GM23338 (cell line): ENCODE measurements around the gene ACTMAP. TPM values are rescaled to one million over a fixed set of nuclear protein-coding genes. Genes with fewer than 3 reads are reported as not detected.
A peak's percentile ranks its signal among the peaks of the same experiment; 100 is the strongest.

Experiments
- ATAC-seq: fragments of 200-7000 bp; cut with Tn5 transposase; 3 replicates; pipeline ENCODE4 v1.9.1; 2020
- DNase-seq: peaks from one replicate; pipeline ENCODE4 v3.0.0-alpha.2; 2015; ENCODE audit warnings: low spot score
- H2AFZ ChIP-seq: fragments of 200-600 bp; sonication (generic); 2 replicates; pipeline ENCODE4 v1.8.0; 2016; ENCODE audit warnings: antibody characterized with exemption, mild to moderate bottlenecking, moderate library complexity
- H3F3A ChIP-seq: fragments of 200-600 bp; sonication (generic); replicated peaks from 2 replicates; pipeline ENCODE4 v1.8.0; 2017; ENCODE audit warnings: antibody characterized with exemption, mixed run types, low read depth
- H3K27ac ChIP-seq: fragments of 200-600 bp; sonication (generic); 2 replicates; pipeline ENCODE4 v1.6.1; 2016; ENCODE audit warnings: low read depth
- H3K27me3 ChIP-seq: fragments of 200-600 bp; sonication (generic); 2 replicates; pipeline ENCODE4 v1.8.0; 2016; ENCODE audit warnings: mild to moderate bottlenecking, mixed run types, moderate library complexity; ENCODE audit not compliant: insufficient read depth
- H3K36me3 ChIP-seq: fragments of 200-600 bp; sonication (generic); 2 replicates; pipeline ENCODE4 v1.8.0; 2016; ENCODE audit warnings: mild to moderate bottlenecking; ENCODE audit not compliant: insufficient read depth
- H3K4me1 ChIP-seq: fragments of 200-600 bp; sonication (generic); 2 replicates; pipeline ENCODE4 v1.8.0; 2016; ENCODE audit warnings: mild to moderate bottlenecking, moderate library complexity; ENCODE audit not compliant: insufficient read depth
- H3K4me2 ChIP-seq: fragments of 200-600 bp; sonication (generic); 2 replicates; pipeline ENCODE4 v1.7.1; 2017; ENCODE audit warnings: mixed run types
- H3K4me3 ChIP-seq: fragments of 200-600 bp; sonication (generic); 2 replicates; pipeline ENCODE4 v1.6.1; 2016; ENCODE audit warnings: mixed run types
- H3K79me2 ChIP-seq: fragments of 200-600 bp; sonication (generic); replicated peaks from 2 replicates; pipeline ENCODE4 v1.8.0; 2017; ENCODE audit warnings: mild to moderate bottlenecking; ENCODE audit not compliant: insufficient read depth
- H3K9me2 ChIP-seq: fragments of 200-600 bp; sonication (generic); 2 replicates; pipeline ENCODE4 v1.8.0; 2017; ENCODE audit not compliant: insufficient read depth
- H4K20me1 ChIP-seq: fragments of 200-600 bp; sonication (generic); replicated peaks from 2 replicates; pipeline ENCODE4 v1.8.0; 2017; ENCODE audit warnings: mild to moderate bottlenecking; ENCODE audit not compliant: insufficient read depth
- H3K27ac Mint-ChIP-seq: 2 replicates; pipeline ENCODE4 v1.8.0; 2020; ENCODE audit warnings: inconsistent platforms, mild to moderate bottlenecking, moderate library complexity, mixed read lengths
- H3K27me3 Mint-ChIP-seq: 3 replicates; pipeline ENCODE4 v1.8.0; 2022; ENCODE audit warnings: low read depth, mild to moderate bottlenecking, moderate library complexity, mixed read lengths, inconsistent platforms; ENCODE audit not compliant: insufficient read depth, poor library complexity
- H3K36me3 Mint-ChIP-seq: 3 replicates; pipeline ENCODE4 v1.8.0; 2021; ENCODE audit warnings: low read depth, mild to moderate bottlenecking, inconsistent platforms, moderate library complexity, mixed read lengths
- H3K4me1 Mint-ChIP-seq: 3 replicates; pipeline ENCODE4 v1.8.0; 2020; ENCODE audit warnings: mild to moderate bottlenecking, inconsistent platforms, mixed read lengths
- H3K4me3 Mint-ChIP-seq: 3 replicates; pipeline ENCODE4 v1.8.0; 2021; ENCODE audit warnings: moderate library complexity, mild to moderate bottlenecking, inconsistent platforms, mixed read lengths
- H3K9me3 Mint-ChIP-seq: 3 replicates; pipeline ENCODE4 v1.8.0; 2020; ENCODE audit warnings: moderate library complexity, mild to moderate bottlenecking, inconsistent platforms, mixed read lengths
- EZH2 ChIP-seq: fragments of 200-600 bp; sonication (generic); IDR thresholded peaks from one replicate; pipeline ENCODE4 v1.8.0; 2017; ENCODE audit warnings: antibody characterized with exemption, mild to moderate bottlenecking, low read depth; ENCODE audit not compliant: unreplicated experiment
- EZH2phosphoT487 ChIP-seq: fragments of 200-600 bp; sonication (generic); IDR thresholded peaks from one replicate; pipeline ENCODE4 v1.8.1; 2018; ENCODE audit warnings: antibody characterized with exemption; ENCODE audit not compliant: unreplicated experiment
- NANOG ChIP-seq: IDR thresholded peaks from 2 replicates; pipeline ENCODE4 v1.6.1; 2016; ENCODE audit warnings: antibody characterized with exemption, borderline replicate concordance
- POLR2AphosphoS5 ChIP-seq: IDR thresholded peaks from 2 replicates; pipeline ENCODE4 v1.6.1; 2016; ENCODE audit warnings: antibody characterized with exemption, low read depth
- STAT1 ChIP-seq: IDR thresholded peaks from one replicate; pipeline ENCODE4 v1.6.1; 2016; ENCODE audit warnings: antibody characterized with exemption; ENCODE audit not compliant: unreplicated experiment
- ZNF331 ChIP-seq: fragments of 250-450 bp; sonication (Bioruptor Pico); IDR thresholded peaks from 2 replicates; pipeline ENCODE4 v1.5.0; 2020; ENCODE audit warnings: low read depth, mild to moderate bottlenecking, moderate library complexity
- polyA plus RNA-seq: library from polyadenylated mRNA; unstranded; fragments of >200 nt; fragmentation: Nextera tagmentation; extraction: Ambion mirVana; gene quantifications from 2 replicates; pipeline ENCODE4 v1.2.1, GENCODE V29; 2016
- total RNA-seq: library from RNA; depleted of rRNA; stranded (reverse); fragments of >200 nt; shearing (Covaris generic); gene quantifications from 2 replicates; pipeline ENCODE4 v1.2.3, GENCODE V29; 2014
- TF ChIP-seq, protein P1 (sequence below): IDR thresholded peaks from one replicate; pipeline ENCODE4 v1.6.1; 2018; ENCODE audit warnings: antibody characterized with exemption; ENCODE audit not compliant: unreplicated experiment
- TF ChIP-seq, protein P2 (sequence below): IDR thresholded peaks from 2 replicates; pipeline ENCODE4 v1.6.1; 2016; ENCODE audit warnings: antibody characterized with exemption

ACTMAP gene
- total and polyA plus RNA-seq, 2 experiments from 2014 or later: 14.9 to 16.7 TPM

DNA sequence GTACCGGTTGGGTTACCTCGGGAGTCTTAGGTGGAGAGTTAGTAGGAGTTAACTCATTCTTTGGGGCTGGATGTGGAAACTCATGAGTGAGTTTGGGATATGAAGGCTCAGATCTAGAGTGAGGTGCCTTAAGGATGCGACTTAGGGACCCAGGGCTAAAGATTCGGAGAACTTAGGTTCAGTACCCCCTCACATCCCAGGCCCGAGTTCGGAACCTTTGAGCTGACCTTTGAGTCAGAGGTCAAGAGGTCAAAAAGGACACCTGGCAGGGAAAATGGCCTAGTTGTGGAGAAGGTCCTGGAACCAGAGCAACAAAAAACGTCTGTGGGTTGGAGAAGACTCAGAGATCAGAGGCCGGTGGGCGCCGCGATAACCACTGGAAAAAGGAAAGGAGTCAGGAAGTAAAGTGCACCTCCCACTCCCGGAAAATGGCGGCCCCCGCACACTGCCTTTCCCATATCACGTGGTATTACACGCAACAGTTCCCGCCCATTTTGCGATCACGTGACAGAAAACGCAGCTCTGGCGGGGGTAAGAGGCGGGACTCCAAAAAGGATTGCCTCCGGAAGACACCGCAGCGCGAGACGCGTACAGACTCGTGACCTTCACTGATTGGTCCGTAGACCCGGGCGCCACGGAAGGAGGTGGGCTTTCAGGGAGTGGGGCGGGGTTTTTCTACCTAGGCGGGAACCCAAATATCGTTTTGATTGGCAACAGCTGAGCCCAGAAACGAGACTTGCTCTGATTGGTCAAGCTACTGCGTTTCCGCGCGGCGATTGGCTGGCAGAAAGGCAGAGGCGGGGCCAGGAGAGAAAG lies at the start of gene ACTMAP (continued):
- TF ChIP-seq, protein P1, sequence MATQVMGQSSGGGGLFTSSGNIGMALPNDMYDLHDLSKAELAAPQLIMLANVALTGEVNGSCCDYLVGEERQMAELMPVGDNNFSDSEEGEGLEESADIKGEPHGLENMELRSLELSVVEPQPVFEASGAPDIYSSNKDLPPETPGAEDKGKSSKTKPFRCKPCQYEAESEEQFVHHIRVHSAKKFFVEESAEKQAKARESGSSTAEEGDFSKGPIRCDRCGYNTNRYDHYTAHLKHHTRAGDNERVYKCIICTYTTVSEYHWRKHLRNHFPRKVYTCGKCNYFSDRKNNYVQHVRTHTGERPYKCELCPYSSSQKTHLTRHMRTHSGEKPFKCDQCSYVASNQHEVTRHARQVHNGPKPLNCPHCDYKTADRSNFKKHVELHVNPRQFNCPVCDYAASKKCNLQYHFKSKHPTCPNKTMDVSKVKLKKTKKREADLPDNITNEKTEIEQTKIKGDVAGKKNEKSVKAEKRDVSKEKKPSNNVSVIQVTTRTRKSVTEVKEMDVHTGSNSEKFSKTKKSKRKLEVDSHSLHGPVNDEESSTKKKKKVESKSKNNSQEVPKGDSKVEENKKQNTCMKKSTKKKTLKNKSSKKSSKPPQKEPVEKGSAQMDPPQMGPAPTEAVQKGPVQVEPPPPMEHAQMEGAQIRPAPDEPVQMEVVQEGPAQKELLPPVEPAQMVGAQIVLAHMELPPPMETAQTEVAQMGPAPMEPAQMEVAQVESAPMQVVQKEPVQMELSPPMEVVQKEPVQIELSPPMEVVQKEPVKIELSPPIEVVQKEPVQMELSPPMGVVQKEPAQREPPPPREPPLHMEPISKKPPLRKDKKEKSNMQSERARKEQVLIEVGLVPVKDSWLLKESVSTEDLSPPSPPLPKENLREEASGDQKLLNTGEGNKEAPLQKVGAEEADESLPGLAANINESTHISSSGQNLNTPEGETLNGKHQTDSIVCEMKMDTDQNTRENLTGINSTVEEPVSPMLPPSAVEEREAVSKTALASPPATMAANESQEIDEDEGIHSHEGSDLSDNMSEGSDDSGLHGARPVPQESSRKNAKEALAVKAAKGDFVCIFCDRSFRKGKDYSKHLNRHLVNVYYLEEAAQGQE: no peak
- TF ChIP-seq ZNF331 (CRISPR knock-in tag): no peak

DNA sequence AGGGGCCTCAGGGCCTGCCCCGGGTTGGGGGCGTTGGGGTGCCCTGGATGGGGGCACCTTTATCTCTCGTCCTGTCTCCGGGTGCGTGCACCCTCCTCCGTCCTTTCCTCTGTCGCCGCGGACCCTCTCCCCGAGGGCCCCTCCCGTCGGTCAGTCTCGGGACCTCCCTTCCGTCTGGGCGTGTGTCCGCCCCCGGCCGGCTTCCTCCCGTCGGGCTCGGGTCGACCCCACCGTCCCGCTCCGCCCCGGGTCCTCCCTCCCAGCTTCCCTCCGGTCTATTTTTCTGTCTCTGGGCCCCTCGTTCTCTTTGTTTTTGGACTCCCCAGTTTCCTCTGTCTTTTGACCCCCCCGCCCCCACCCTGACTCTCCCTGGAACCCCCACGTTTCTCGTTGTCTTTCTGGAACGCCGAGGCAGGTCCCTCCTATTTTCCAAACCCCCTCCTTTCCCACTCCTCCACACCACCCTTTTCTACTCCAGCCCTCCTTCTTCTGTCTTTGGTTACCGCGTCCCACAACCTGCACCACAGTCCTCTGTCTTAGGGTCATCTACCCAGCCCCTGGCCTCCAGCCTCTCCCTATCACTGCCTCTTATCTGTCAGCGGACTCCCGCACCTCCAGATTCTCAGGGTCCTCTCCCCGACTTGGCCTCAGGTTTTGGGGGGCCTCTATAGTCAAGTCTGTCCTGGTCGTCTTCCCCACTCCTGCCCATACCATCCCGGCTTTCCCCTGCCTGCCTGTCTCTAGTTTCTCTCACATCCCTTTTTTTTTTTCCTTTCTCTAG lies 49.5 kb upstream of the ACTMAP start:
- peaks cover 48% of the 10 kb centered on the region for H3K4me1 Mint-ChIP-seq
- Histone ChIP-seq H3K4me3 (peak overlapping the region; percentile 89), H2AFZ (no peak overlapping the region), H3K27me3 (no peaks in the 10 kb centered on the region), H3K4me2 (peak overlapping the region; percentile 95), H3K36me3 (peaks cover 4% of the 10 kb centered on the region; the same call in 1 of the 2 replicates), H3K27ac (peak overlapping the region; percentile 78), H3K4me1 (peaks cover 44% of the 10 kb centered on the region), H3F3A (peaks cover 23% of the 10 kb centered on the region), H3K9me2 (no peaks in the 10 kb centered on the region), H4K20me1 (peaks cover 38% of the 10 kb centered on the region), H3K79me2 (peaks cover 53% of the 10 kb centered on the region)
- no peaks in the 10 kb centered on the region for H3K9me3 Mint-ChIP-seq
- H3K27me3 Mint-ChIP-seq: peaks cover 39% of the 10 kb centered on the region
- H3K36me3 Mint-ChIP-seq: peaks cover 47% of the 10 kb centered on the region
- ATAC-seq (peak; percentile 23), DNase-seq (peak; percentile 69)
- H3K4me3 Mint-ChIP-seq: peak overlapping the region; percentile 95
- H3K27ac Mint-ChIP-seq: peak overlapping the region; percentile 97
- TF ChIP-seq STAT1: no peak
- no peak for TF ChIP-seq EZH2phosphoT487
- no peak for TF ChIP-seq POLR2AphosphoS5
- TF ChIP-seq EZH2: no peak
- TF ChIP-seq, protein P1: no peak
- TF ChIP-seq, protein P2, sequence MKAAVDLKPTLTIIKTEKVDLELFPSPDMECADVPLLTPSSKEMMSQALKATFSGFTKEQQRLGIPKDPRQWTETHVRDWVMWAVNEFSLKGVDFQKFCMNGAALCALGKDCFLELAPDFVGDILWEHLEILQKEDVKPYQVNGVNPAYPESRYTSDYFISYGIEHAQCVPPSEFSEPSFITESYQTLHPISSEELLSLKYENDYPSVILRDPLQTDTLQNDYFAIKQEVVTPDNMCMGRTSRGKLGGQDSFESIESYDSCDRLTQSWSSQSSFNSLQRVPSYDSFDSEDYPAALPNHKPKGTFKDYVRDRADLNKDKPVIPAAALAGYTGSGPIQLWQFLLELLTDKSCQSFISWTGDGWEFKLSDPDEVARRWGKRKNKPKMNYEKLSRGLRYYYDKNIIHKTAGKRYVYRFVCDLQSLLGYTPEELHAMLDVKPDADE: no peak
- TF ChIP-seq NANOG: no peak
